Psoas muscle (tissue), 8 donors: ENCODE results near the gene EYA2. TPM values are rescaled to one million over a fixed set of nuclear protein-coding genes. Genes with fewer than 3 reads are reported as not detected.

Experiments
- ATAC-seq, 4 donors: fragments of 200-7000 bp; cut with Tn5 transposase; one replicate each; pipeline ENCODE4 v1.9.1; 2020; ENCODE audit warnings: moderate library complexity in 3 of 4, mild to moderate bottlenecking in 2 of 4
- DNase-seq, 2 donors: peaks; one replicate each; pipeline ENCODE4 v3.0.0-alpha.2; 2020
- H3K27ac ChIP-seq: fragments of 200-600 bp; one replicate; pipeline ENCODE4 v1.8.0; 2022
- H3K27me3 ChIP-seq, 3 donors: fragments of 200-600 bp in 1 of 3; one replicate each; pipeline versions ENCODE4 v1.6.1 to v1.8.0; 2013 to 2022; ENCODE audit warnings: low read length in 2 of 3, mild to moderate bottlenecking in 2 of 3, moderate library complexity in 1 of 3; ENCODE audit not compliant: insufficient read depth in 3 of 3
- H3K36me3 ChIP-seq, 2 donors: fragments of 200-600 bp in 1 of 2; one replicate each; pipeline versions ENCODE4 v1.6.1 to v1.8.0; 2013 to 2022; ENCODE audit warnings: low read depth in 1 of 2, mild to moderate bottlenecking in 1 of 2, moderate library complexity in 1 of 2; ENCODE audit not compliant: insufficient read depth in 1 of 2
- H3K4me1 ChIP-seq: fragments of 200-600 bp; one replicate; pipeline ENCODE4 v1.8.0; 2022
- H3K4me3 ChIP-seq: fragments of 200-600 bp; one replicate; pipeline ENCODE4 v1.8.0; 2022; ENCODE audit warnings: mild to moderate bottlenecking
- H3K9me3 ChIP-seq: fragments of 200-600 bp; one replicate; pipeline ENCODE4 v1.8.0; 2022
- CTCF ChIP-seq: fragments of 200-600 bp; IDR thresholded peaks from one replicate; pipeline ENCODE4 v1.8.0; 2022; ENCODE audit warnings: antibody characterized with exemption
- WGBS, 3 donors: extraction: QIAGEN DNeasy Blood & Tissue Kit; methylation state at CpG; one replicate each; pipeline versions ENCODE4 v1.1.6 to v1.1.7; 2013; 5-methylcytosine and 5-hydroxymethylcytosine counted together
- intact Hi-C, 2 donors: fragments of 100-400 bp; cut with DNase I; formaldehyde crosslinking; loops; one replicate each; pipeline versions ENCODE4 v1.11.0 to v1.14.2; 2022
- polyA plus RNA-seq, 3 donors: library from polyadenylated mRNA; stranded (reverse); fragments of 200-250 nt; gene quantifications; one replicate each; pipeline ENCODE4 v1.2.3, GENCODE V29; 2013
- total RNA-seq, 4 donors: library from RNA; stranded (reverse); fragmentation: NEBNext Ultra II Directional in 2 of 4; extraction: Animal tissue kit (Norgen Biotek cat#: 25700) in 2 of 4; gene quantifications; one replicate each; pipeline versions ENCODE4 v1.2.1 to v1.2.4, GENCODE V29; 2021 to 2023
- donor health status: healthy with polysubstance abuse.
- donor health status: DM: no; HTN: no; CAD: no; lungs with moderate emphysema.
- donor health status: Bipolar disorder and iron deficiency.
- donor health status: healthy.
- donor health status: DM: yes; HTN: yes; CAD: no.
- donor health status: DM: no; HTN: no; CAD: no.
- donor health status: DM: no; HTN: no; CAD: no.
- donor health status: DM: yes; HTN: yes; CAD: no.

Gene EYA2
- total and polyA plus RNA-seq, 7 donors = 0.72 to 4.0 (median 2.0) TPM

- Histone ChIP-seq H3K4me3 (no peak overlapping the region), H3K27me3 (no peaks in the 10 kb centered on the region), H3K36me3 (no peaks in the 10 kb centered on the region), H3K27ac (peak overlapping the region; percentile 41), H3K9me3 (no peaks in the 10 kb centered on the region), H3K4me1 (no peaks in the 10 kb centered on the region)
- peak in 2 of 4 donors; percentile 32 to 37 for ATAC-seq
- TF ChIP-seq CTCF = no peak
- intact Hi-C loops = no loop called here
- WGBS, 3 donors = 55 to 69% (median 62%) methylated on average over 20 of the region's 20 CpGs
- DNase-seq = no peak
Measured at GRCh38 chr20:47125758-47126591, 231.3 kb downstream of the EYA2 start.

GRCh38 chr20:47126709-47127108 is 232.1 kb downstream of the EYA2 start:
- DNase-seq (no peak), ATAC-seq (no peak)
- intact Hi-C loops = no loop called here
- Histone ChIP-seq H3K4me3 (no peak overlapping the region), H3K9me3 (no peaks in the 10 kb centered on the region), H3K27ac (no peak overlapping the region), H3K27me3 (no peaks in the 10 kb centered on the region), H3K4me1 (no peaks in the 10 kb centered on the region), H3K36me3 (no peaks in the 10 kb centered on the region)
- no peak for TF ChIP-seq CTCF
- WGBS, 3 donors = 63 to 80% (median 66%) methylated on average over 5 of the region's 5 CpGs

GRCh38 chr20:47127546-47127945 is 232.9 kb downstream of the EYA2 start:
- no peaks in the 10 kb centered on the region for H3K27me3 ChIP-seq
- no peak for TF ChIP-seq CTCF
- H3K27ac ChIP-seq = peak overlapping the region; percentile 10
- H3K36me3 ChIP-seq = no peaks in the 10 kb centered on the region
- no peak for ATAC-seq
- 48 to 71% (median 53%) methylated on average over 5 of the region's 5 CpGs for WGBS, 3 donors
- intact Hi-C loops = no loop called here
- H3K4me1 ChIP-seq = no peaks in the 10 kb centered on the region
- H3K4me3 ChIP-seq = no peak overlapping the region
- no peak for DNase-seq
- H3K9me3 ChIP-seq = no peaks in the 10 kb centered on the region

- Histone ChIP-seq H3K27me3 (no peaks in the 10 kb centered on the region), H3K27ac (peak overlapping the region; percentile 10), H3K9me3 (no peaks in the 10 kb centered on the region), H3K4me1 (no peaks in the 10 kb centered on the region), H3K4me3 (no peak overlapping the region), H3K36me3 (no peaks in the 10 kb centered on the region)
- intact Hi-C loops = no loop called here
- DNase-seq (peak in 1 of 2 donors; percentile 52), ATAC-seq (peak in 2 of 4 donors; percentile 32 to 36)
- 11 to 18% (median 16%) methylated on average over 6 of the region's 6 CpGs for WGBS, 3 donors
- TF ChIP-seq CTCF = no peak
Measured at GRCh38 chr20:47127999-47128398, 233.4 kb downstream of the EYA2 start.

GRCh38 chr20:47129306-47129705 is 234.7 kb downstream of the EYA2 start:
- Histone ChIP-seq H3K27me3 (no peaks in the 10 kb centered on the region), H3K4me3 (no peak overlapping the region), H3K36me3 (no peaks in the 10 kb centered on the region), H3K4me1 (no peaks in the 10 kb centered on the region), H3K9me3 (no peaks in the 10 kb centered on the region), H3K27ac (no peak overlapping the region)
- no peak for TF ChIP-seq CTCF
- intact Hi-C loops = no loop called here
- ATAC-seq = no peak
- WGBS, 3 donors = 85 to 96% (median 87%) methylated on average over 1 of the region's 1 CpG
- DNase-seq = no peak
